Stomach (tissue), 9 donors: ENCODE measurements around the gene XRCC1. TPM values are rescaled to one million over a fixed set of nuclear protein-coding genes. Genes with fewer than 3 reads are reported as not detected.

ENCODE experiments used
- DNase-seq, 2 donors: peaks; one replicate each; pipeline versions ENCODE4 v3.0.0 to v3.0.0-alpha.2; 2013 to 2019
- H3K27ac ChIP-seq, 5 donors: fragments of 200-600 bp in 4 of 5; sonication (generic) in 4 of 5; one replicate each; pipeline ENCODE4 v1.5.1; 2013 to 2019; ENCODE audit warnings: mild to moderate bottlenecking in 1 of 5, moderate library complexity in 1 of 5
- H3K27me3 ChIP-seq, 3 donors: fragments of 200-600 bp; sonication (generic); one replicate each; pipeline ENCODE4 v1.5.1; 2017 to 2019; ENCODE audit warnings: mixed run types in 1 of 3
- H3K36me3 ChIP-seq, 4 donors: fragments of 200-600 bp; sonication (generic); 1 replicate in 3 of 4; 2 replicates in 1 of 4; pipeline ENCODE4 v1.5.1; 2016 to 2019
- H3K4me1 ChIP-seq, 4 donors: fragments of 200-600 bp; sonication (generic); one replicate each; pipeline ENCODE4 v1.5.1; 2016 to 2019
- H3K4me3 ChIP-seq, 4 donors: fragments of 200-600 bp; sonication (generic) in 3 of 4; one replicate each; pipeline ENCODE4 v1.5.1; 2016 to 2019; ENCODE audit warnings: mild to moderate bottlenecking in 1 of 4
- H3K9me3 ChIP-seq, 4 donors: fragments of 200-600 bp; sonication (generic); one replicate each; pipeline ENCODE4 v1.5.1; 2016 to 2019
- CTCF ChIP-seq, 7 experiments: fragments of 450-650 bp in 4 of 7; fragments of 200-600 bp in 3 of 7; sonication (generic) in 3 of 7; IDR thresholded peaks; one replicate each; pipeline ENCODE4 v1.5.1; 2016 to 2019; ENCODE audit warnings: antibody characterized with exemption in 7 of 7, control low read depth in 2 of 7, mild to moderate bottlenecking in 1 of 7
- EP300 ChIP-seq: sonication (generic); formaldehyde crosslinking; IDR thresholded peaks from one replicate; pipeline ENCODE4 v1.6.1; 2017; ENCODE audit warnings: antibody characterized with exemption
- POLR2A ChIP-seq, 4 donors: fragments of 450-650 bp; IDR thresholded peaks; one replicate each; pipeline ENCODE4 v1.6.1; 2016; ENCODE audit warnings: antibody characterized with exemption in 4 of 4, control low read depth in 2 of 4, mild to moderate bottlenecking in 1 of 4, moderate library complexity in 1 of 4
- POLR2AphosphoS5 ChIP-seq, 3 donors: sonication (generic); formaldehyde crosslinking; IDR thresholded peaks; one replicate each; pipeline ENCODE4 v1.6.1; 2016; ENCODE audit warnings: antibody characterized with exemption in 3 of 3
- WGBS, 5 donors: extraction: QIAGEN DNeasy Blood & Tissue Kit in 3 of 5; methylation state at CpG; one replicate each; pipeline versions ENCODE4 v1.1.5 to v1.1.7; 2013 to 2018; 5-methylcytosine and 5-hydroxymethylcytosine counted together
- intact Hi-C: fragments of 100-400 bp; cut with DNase I; formaldehyde crosslinking; loops from one replicate; pipeline ENCODE4 v1.15.1; 2023; ENCODE audit warnings: low total_unique reads
- polyA plus RNA-seq, 3 donors: library from polyadenylated mRNA; stranded (reverse); fragments of 200-250 nt; gene quantifications; one replicate each; pipeline ENCODE4 v1.2.3, GENCODE V29; 2013
- total RNA-seq, 5 donors: library from RNA; depleted of rRNA; stranded (reverse); fragments of >200 nt; gene quantifications; one replicate each; pipeline versions ENCODE4 v1.1.0 to v1.2.3, GENCODE V29; 2014 to 2016
- donor health status: healthy with polysubstance abuse.
- donor health status: Bipolar disorder and iron deficiency.
- donor health status: healthy.

The XRCC1 gene
- total and polyA plus RNA-seq, 8 donors = 10.8 to 42.5 (median 17.4) TPM

- no peaks in the 10 kb centered on the region for H3K9me3 ChIP-seq
- no peaks in the 10 kb centered on the region for H3K27me3 ChIP-seq
- H3K4me1 ChIP-seq = peaks cover 34 to 68% (median 54%) of the 10 kb centered on the region in 4 donors
- peak overlapping the region; percentile 62 to 74 (median 67) for H3K4me3 ChIP-seq
- intact Hi-C loops = no loop called here
- H3K27ac ChIP-seq = peak overlapping the region; percentile 74 to 96 (median 96)
- 1 to 2% (median 1%) methylated on average over 18 of the region's 18 CpGs for WGBS, 5 donors
- peaks cover 33 to 61% (median 57%) of the 10 kb centered on the region in 4 donors for H3K36me3 ChIP-seq
- no peak for DNase-seq
- TF ChIP-seq CTCF (IDR thresholded peaks at IDR 0.05) = no peak
- TF ChIP-seq POLR2AphosphoS5 (IDR thresholded peaks at IDR 0.05) = no peak
- TF ChIP-seq POLR2A (IDR thresholded peaks at IDR 0.05) = no peak
- TF ChIP-seq EP300 = no peak
Measured at GRCh38 chr19:43595605-43595998, 20.3 kb upstream of the XRCC1 start.

DNA sequence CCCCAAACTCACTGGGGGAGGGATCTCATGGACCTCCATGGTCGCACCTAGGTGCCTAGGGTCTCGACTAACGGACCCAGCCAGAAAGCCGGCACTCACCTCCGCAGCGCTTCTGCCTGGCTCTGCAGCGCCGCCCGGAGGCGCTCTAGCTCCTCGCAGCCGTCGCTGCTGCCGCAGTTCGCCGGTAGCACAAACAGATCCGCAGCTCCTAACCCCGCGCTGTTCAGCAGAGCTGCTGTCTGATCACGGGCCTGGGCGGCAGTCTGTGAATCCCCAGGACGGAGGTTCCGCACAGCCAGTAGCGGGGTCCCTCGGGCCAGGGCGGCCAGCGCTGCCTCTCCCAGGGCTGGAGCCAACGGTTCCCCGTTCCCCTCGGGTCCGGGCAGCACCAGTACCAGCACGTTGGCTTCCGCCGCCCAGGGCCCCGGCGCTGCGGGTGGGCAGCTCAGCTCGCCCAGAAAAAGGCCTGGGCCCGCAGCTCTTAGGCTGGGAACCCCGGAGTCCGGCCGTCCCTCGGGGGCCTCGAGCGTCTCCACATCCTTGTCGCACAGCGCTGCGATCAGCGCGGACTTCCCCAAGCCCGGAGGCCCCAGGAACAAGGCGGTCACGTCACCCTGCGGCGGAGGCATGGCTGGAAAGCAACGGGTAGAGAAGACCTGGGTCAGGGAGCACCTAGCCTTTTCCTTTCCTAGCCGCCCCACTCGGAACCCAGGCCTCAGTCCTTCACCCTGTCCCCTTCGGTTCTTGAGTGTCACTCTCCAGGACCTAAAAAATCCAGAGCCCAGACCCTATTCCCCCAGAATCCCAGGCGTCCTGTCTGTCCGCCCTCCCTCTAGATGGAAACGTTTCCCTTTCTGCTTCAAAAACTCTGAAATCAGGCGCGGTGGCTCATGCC lies 19.6 kb upstream of the XRCC1 start:
- H3K4me1 ChIP-seq = peaks cover 34 to 66% (median 53%) of the 10 kb centered on the region in 4 donors
- DNase-seq = peak; percentile 56 to 91
- H3K9me3 ChIP-seq = no peaks in the 10 kb centered on the region
- no peaks in the 10 kb centered on the region for H3K27me3 ChIP-seq
- 1 to 3% (median 2%) methylated on average over 21 to 64 of the region's 64 CpGs for WGBS, 5 donors
- H3K27ac ChIP-seq = peak overlapping the region; percentile 74 to 96 (median 96)
- H3K4me3 ChIP-seq = peak overlapping the region; percentile 62 to 74 (median 67)
- intact Hi-C loops = no loop called here
- TF ChIP-seq POLR2A (IDR thresholded peaks at IDR 0.05) = no peak
- peak in 1 of 3 donors; percentile 11 for TF ChIP-seq POLR2AphosphoS5 (IDR thresholded peaks at IDR 0.05)
- TF ChIP-seq CTCF (IDR thresholded peaks at IDR 0.05) = peak in 5 of 7 experiments; percentile 46 to 55 (median 51)
- peaks cover 33 to 61% (median 56%) of the 10 kb centered on the region in 4 donors for H3K36me3 ChIP-seq

DNA sequence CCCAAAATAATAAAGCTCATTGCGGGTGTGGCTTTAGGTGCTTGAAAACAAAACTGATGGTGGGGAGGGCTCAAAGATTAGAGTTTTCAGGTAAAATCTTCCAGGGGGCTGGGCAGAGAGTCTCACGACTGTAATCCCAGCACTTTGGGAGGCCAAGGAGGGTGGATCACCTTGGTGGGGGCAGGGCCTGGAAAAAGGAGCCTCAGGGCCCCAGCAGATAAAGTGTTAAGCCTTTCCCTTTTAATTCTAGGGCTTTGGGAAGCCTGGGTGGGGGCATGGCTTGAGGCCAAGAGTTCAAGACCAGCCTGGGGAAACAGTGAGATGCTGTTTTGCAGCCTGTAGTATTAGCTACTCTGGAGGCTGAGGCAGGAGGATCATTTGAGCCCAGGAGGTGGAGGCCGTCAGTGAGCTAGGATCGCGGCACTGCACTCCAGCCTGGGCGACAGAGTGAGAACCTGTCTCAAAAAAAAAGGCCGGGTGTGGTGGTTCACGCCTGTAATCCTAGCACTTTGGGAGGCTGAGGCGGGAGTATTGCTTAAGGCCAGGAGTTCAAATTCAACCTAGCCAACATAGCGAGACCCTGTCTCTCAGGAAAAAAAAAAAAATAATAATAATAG lies 18.9 kb upstream of the XRCC1 start:
- no peak for DNase-seq

More for the DNA sequence above, 18.9 kb upstream of the XRCC1 start:
- Histone ChIP-seq H3K4me1 (peaks cover 34 to 63% (median 50%) of the 10 kb centered on the region in 4 donors), H3K9me3 (no peaks in the 10 kb centered on the region), H3K27ac (peak overlapping the region in 4 of 5 donors; percentile 95 to 96 (median 96)), H3K27me3 (no peaks in the 10 kb centered on the region), H3K36me3 (peaks cover 27 to 59% (median 55%) of the 10 kb centered on the region in 4 donors), H3K4me3 (peak overlapping the region; percentile 62 to 74 (median 67))
- intact Hi-C loops = no loop called here
- WGBS, 5 donors = 83 to 89% (median 86%) methylated on average over 9 to 10 of the region's 10 CpGs
- TF ChIP-seq POLR2A (IDR thresholded peaks at IDR 0.05) (no peak), POLR2AphosphoS5 (IDR thresholded peaks at IDR 0.05) (no peak), EP300 (no peak), CTCF (IDR thresholded peaks at IDR 0.05) (no peak)
